ENCODE data around the gene SOX9.

- no peak for TF ChIP-seq EZH2 (IDR thresholded peaks at IDR 0.05)
- no peak for TF ChIP-seq FOXP2 (optimal IDR thresholded peaks at IDR 0.05; ENCODE audit: control extremely low read depth, extremely low read length, insufficient read depth)
- no peak for TF ChIP-seq POLR2AphosphoS5 (IDR thresholded peaks at IDR 0.05; ENCODE audit: borderline replicate concordance, low read depth, low read length)
Observed at GRCh38 chr17:72122765-72123529, 2.1 kb downstream of the SOX9 start.

Measured in SK-N-MC (cell line).